ENCODE data around the gene STON2.

DNA sequence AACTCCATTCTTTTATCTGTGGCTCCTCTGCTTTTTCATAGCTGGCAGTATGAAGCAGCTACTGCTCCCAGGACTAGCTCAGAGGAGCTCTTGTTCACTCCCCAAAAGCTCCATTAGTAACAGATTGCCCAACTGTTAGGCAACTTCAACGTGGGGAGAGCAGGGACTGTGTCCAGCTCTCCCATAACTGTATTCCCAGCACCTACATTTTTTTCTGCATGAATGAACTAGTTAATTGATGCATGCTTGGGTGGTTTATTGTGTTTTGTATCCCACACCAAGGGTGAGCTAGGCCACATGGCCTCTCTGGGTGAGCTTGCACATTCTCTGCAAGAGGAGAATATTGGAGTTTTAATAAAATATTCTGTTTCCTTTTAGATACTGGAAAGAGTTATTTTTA, 15.2 kb downstream of the STON2 start:
- TF ChIP-seq CTCF (conservative IDR thresholded peaks at IDR 0.05) (no peak), EZH2 (IDR thresholded peaks at IDR 0.05; ENCODE audit: low read depth) (no peak)
